ENCODE data around the gene EVPL. TPM values are rescaled to one million over a fixed set of nuclear protein-coding genes. Genes with fewer than 3 reads are reported as not detected.
A peak's percentile ranks its signal among the peaks of the same experiment; 100 is the strongest.

Gene EVPL
- total and polyA plus RNA-seq, 2 donors (not counting 3 experiments of a cell fraction or from before 2014, with no cell fraction given): not detected

DNA sequence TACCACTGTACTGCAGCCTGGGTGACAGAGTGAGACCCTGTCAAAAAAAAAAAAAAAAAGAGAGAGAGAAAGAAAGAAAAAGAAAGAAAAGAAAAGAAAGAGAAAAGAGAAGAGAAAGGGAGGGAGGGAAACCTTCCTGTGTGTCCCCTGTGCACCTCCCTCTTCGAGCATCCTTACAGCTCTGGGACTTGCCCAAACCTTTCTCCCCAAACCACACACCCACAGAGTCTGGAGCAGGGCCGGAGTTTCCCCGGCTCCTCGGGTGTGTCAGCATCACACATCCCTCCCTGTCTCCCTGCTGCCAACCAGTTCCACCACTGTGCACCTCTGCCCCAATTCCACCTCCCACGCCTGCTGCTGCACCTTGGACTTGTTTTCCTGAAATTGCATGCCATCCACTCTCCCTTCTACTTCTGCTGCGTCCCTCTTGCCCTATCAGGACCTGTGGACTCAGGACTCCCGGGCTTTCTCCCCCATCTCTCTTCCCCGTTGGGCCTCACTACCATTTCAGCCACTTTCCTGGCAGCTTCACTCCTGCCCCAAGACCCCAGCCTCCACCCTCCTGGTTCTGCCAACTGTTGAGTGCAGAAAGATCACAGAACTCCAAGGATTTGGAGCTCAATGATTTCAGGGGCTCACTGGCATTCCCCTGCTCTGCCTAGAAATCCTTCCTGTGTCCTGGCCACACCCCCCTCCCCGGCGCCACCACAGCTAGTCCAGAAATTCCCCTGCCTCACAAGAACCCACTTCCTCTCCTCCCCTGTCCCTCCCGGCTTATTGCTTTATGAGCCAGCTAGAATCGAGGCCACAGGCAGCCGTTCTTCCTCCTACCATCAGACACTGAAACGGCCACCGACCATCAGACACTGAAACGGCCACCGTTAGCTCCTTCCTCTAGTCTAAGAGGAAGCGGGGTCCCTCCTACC lies 30.2 kb downstream of the EVPL start:
- BruUV-seq (replicated peaks): no TSS peak
- no peaks in the 10 kb centered on the region for H3K79me2 ChIP-seq (ENCODE audit: control insufficient read depth, insufficient read depth, low read length)
- POLR2A ChIA-PET: interaction anchor here (0.5 kb wide), 1 partner anchor 16 kb away, joined by 3 read pairs; no protein-coding TSS in a partner anchor
- H3K27me3 ChIP-seq (ENCODE audit: control insufficient read depth in 2 of 2, insufficient read depth in 2 of 2, low read length in 2 of 2): no peaks in the 10 kb centered on the region
- no peaks in the 10 kb centered on the region for H3K9me1 ChIP-seq (replicated peaks; ENCODE audit: control insufficient read depth, extremely low read depth, insufficient read depth, low read length)
- intact Hi-C loops (cut with micrococcal nuclease) (no loop called here), dilution Hi-C loops (cut with MboI; ENCODE audit: extremely low pct_ligation_motif_present, low sequenced_read_pairs) (no loop called here)
- no peak overlapping the region for H3K9ac ChIP-seq (replicated peaks; ENCODE audit: extremely low read depth, insufficient read depth, low read length)
- H3K27ac ChIP-seq (ENCODE audit: insufficient read depth, low read depth, low read length): no peak overlapping the region
- H4K20me1 ChIP-seq (replicated peaks; ENCODE audit: control insufficient read depth, extremely low read depth, insufficient read depth, low read length): no peaks in the 10 kb centered on the region
- TF ChIP-seq JUN (IDR thresholded peaks at IDR 0.05; ENCODE audit: borderline replicate concordance, insufficient read depth, insufficient read length, low read depth): no peak
- no peak for TF ChIP-seq POLR2A (IDR thresholded peaks at IDR 0.05; ENCODE audit: low read depth, low read length)
- FAIRE-seq (peak; percentile 37), DNase-seq (ENCODE audit: low read depth, low spot score) (no peak)
- H3K4me2 ChIP-seq (ENCODE audit: insufficient read depth, low read length): no peak overlapping the region
- peaks cover 0 to 4% of the 10 kb centered on the region in 2 experiments for H3K36me3 ChIP-seq (ENCODE audit: control insufficient read depth in 2 of 2, extremely low read depth in 1 of 2, insufficient read depth in 2 of 2, low read length in 2 of 2)
- H2AFZ ChIP-seq (ENCODE audit: low read depth, low read length): no peak overlapping the region
- CTCF ChIA-PET: interaction anchor here (0.7 to 5.0 kb wide), 6 partner anchors 9 to 98 kb away, joined by 3 to 35 read pairs (median 4); no protein-coding TSS in a partner anchor
- peaks cover 3% of the 10 kb centered on the region for H3K4me1 ChIP-seq (ENCODE audit: control insufficient read depth, extremely low read depth, insufficient read depth, low read length)
- no peak overlapping the region for H3K4me3 ChIP-seq (replicated peaks in 1 of 3; ENCODE audit: insufficient read depth in 1 of 3, low read depth in 1 of 3, low read length in 3 of 3)
- no peaks in the 10 kb centered on the region for H3K9me3 ChIP-seq (replicated peaks; ENCODE audit: control insufficient read depth, insufficient read depth, low read length)

DNA sequence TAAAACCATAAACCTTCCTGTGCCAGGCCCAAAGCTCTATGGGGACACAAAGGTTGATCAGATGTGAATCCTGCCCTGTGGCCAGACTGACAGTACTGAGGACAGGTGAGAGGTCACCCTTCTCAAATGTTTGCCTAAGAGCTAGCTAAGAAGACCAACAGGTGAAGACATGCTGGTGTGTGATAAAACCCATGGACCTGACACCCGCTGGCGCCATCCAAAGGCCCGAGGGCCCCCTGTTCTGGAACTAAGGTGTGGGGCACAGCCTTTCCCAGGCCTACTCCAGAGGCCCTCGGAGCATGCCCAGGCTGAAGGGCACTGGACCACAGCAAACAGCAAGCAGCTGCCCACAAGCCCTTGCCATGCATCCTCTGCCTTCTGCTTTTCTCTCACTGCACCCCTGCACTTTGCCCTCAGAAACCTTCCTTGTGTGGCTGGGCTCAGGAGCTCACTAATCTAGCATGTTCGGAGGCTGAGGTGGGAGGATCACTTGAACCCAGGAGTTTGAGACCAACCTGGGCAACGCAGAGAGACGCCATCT lies 31.7 kb downstream of the EVPL start:
- POLR2A ChIA-PET: no interaction called here
- H2AFZ ChIP-seq (ENCODE audit: low read depth, low read length): no peak overlapping the region
- no TSS peak for BruUV-seq (replicated peaks)

More for the DNA sequence above, 31.7 kb downstream of the EVPL start:
- Histone ChIP-seq H3K4me1 (ENCODE audit: control insufficient read depth, extremely low read depth, insufficient read depth, low read length) (peaks cover 3% of the 10 kb centered on the region), H3K27ac (ENCODE audit: insufficient read depth, low read depth, low read length) (no peak overlapping the region), H3K27me3 (ENCODE audit: control insufficient read depth in 2 of 2, insufficient read depth in 2 of 2, low read length in 2 of 2) (no peaks in the 10 kb centered on the region), H3K36me3 (ENCODE audit: control insufficient read depth in 2 of 2, extremely low read depth in 1 of 2, insufficient read depth in 2 of 2, low read length in 2 of 2) (peaks cover 0 to 4% of the 10 kb centered on the region in 2 experiments), H3K4me3 (replicated peaks in 1 of 3; ENCODE audit: insufficient read depth in 1 of 3, low read depth in 1 of 3, low read length in 3 of 3) (no peak overlapping the region), H3K9me1 (replicated peaks; ENCODE audit: control insufficient read depth, extremely low read depth, insufficient read depth, low read length) (no peaks in the 10 kb centered on the region), H3K4me2 (ENCODE audit: insufficient read depth, low read length) (no peak overlapping the region), H3K9ac (replicated peaks; ENCODE audit: extremely low read depth, insufficient read depth, low read length) (no peak overlapping the region), H4K20me1 (replicated peaks; ENCODE audit: control insufficient read depth, extremely low read depth, insufficient read depth, low read length) (no peaks in the 10 kb centered on the region), H3K9me3 (replicated peaks; ENCODE audit: control insufficient read depth, insufficient read depth, low read length) (no peaks in the 10 kb centered on the region), H3K79me2 (ENCODE audit: control insufficient read depth, insufficient read depth, low read length) (no peaks in the 10 kb centered on the region)
- dilution Hi-C loops (cut with MboI; ENCODE audit: extremely low pct_ligation_motif_present, low sequenced_read_pairs): no loop called here
- FAIRE-seq (no peak), DNase-seq (ENCODE audit: low read depth, low spot score) (no peak)
- CTCF ChIA-PET: no interaction called here
- TF ChIP-seq GATA2 (IDR thresholded peaks at IDR 0.05; ENCODE audit: insufficient read depth, insufficient read length, low read depth, low read length): no peak
- no peak for TF ChIP-seq MYC (IDR thresholded peaks at IDR 0.05; ENCODE audit: low read depth, low read length)
- no peak for TF ChIP-seq POLR2A (IDR thresholded peaks at IDR 0.05; ENCODE audit: low read depth, low read length)
- TF ChIP-seq, protein P1, sequence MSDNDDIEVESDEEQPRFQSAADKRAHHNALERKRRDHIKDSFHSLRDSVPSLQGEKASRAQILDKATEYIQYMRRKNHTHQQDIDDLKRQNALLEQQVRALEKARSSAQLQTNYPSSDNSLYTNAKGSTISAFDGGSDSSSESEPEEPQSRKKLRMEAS (IDR thresholded peaks at IDR 0.05; ENCODE audit: insufficient read depth, insufficient read length): no peak
- no peak for TF ChIP-seq FOS (IDR thresholded peaks at IDR 0.05; ENCODE audit: borderline replicate concordance, insufficient read depth, low read length)
- TF ChIP-seq, protein P2, sequence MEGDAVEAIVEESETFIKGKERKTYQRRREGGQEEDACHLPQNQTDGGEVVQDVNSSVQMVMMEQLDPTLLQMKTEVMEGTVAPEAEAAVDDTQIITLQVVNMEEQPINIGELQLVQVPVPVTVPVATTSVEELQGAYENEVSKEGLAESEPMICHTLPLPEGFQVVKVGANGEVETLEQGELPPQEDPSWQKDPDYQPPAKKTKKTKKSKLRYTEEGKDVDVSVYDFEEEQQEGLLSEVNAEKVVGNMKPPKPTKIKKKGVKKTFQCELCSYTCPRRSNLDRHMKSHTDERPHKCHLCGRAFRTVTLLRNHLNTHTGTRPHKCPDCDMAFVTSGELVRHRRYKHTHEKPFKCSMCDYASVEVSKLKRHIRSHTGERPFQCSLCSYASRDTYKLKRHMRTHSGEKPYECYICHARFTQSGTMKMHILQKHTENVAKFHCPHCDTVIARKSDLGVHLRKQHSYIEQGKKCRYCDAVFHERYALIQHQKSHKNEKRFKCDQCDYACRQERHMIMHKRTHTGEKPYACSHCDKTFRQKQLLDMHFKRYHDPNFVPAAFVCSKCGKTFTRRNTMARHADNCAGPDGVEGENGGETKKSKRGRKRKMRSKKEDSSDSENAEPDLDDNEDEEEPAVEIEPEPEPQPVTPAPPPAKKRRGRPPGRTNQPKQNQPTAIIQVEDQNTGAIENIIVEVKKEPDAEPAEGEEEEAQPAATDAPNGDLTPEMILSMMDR (IDR thresholded peaks at IDR 0.05; ENCODE audit: extremely low read depth in 1 of 2, insufficient read depth in 1 of 2, low read depth in 1 of 2, low read length in 2 of 2): no peak
- no peak for TF ChIP-seq JUN (IDR thresholded peaks at IDR 0.05; ENCODE audit: borderline replicate concordance, insufficient read depth, insufficient read length, low read depth)
- TF ChIP-seq EZH2 (IDR thresholded peaks at IDR 0.05; ENCODE audit: borderline replicate concordance, low read depth, low read length, severe bottlenecking): no peak
- TF ChIP-seq POLR2AphosphoS5 (IDR thresholded peaks at IDR 0.05; ENCODE audit: insufficient read depth, low read depth, low read length): no peak
- intact Hi-C loops (cut with micrococcal nuclease): no loop called here
